ENCODE results near the gene IFNA13.

Gene IFNA13

GRCh38 chr9:21367957-21368356, at the start of gene IFNA13:
TSS of gene IFNA13 (minus strand) at chr9:21368057. CDS start at chr9:21368010, 47 bp downstream.
- TF ChIP-seq GATA3 (IDR thresholded peaks at IDR 0.05; ENCODE audit: low read depth, low read length) (no peak), GATA2 (IDR thresholded peaks at IDR 0.05; ENCODE audit: low read depth, low read length) (no peak)

GRCh38 chr9:21415493-21416267, 47.8 kb upstream of the IFNA13 start:
- TF ChIP-seq GATA3 (IDR thresholded peaks at IDR 0.05; ENCODE audit: low read depth, low read length) (no peak), GATA2 (IDR thresholded peaks at IDR 0.05; ENCODE audit: low read depth, low read length) (no peak)

- no peak for TF ChIP-seq GATA3 (IDR thresholded peaks at IDR 0.05; ENCODE audit: low read depth, low read length)
- TF ChIP-seq GATA2 (IDR thresholded peaks at IDR 0.05; ENCODE audit: low read depth, low read length), result no peak
Measured at GRCh38 chr9:21414220-21414940, 46.5 kb upstream of the IFNA13 start.

- TF ChIP-seq GATA2 (IDR thresholded peaks at IDR 0.05; ENCODE audit: low read depth, low read length) (no peak), GATA3 (IDR thresholded peaks at IDR 0.05; ENCODE audit: low read depth, low read length) (no peak)
Measured at GRCh38 chr9:21413624-21414023, 45.8 kb upstream of the IFNA13 start.

GRCh38 chr9:21413151-21413550, 45.3 kb upstream of the IFNA13 start:
- TF ChIP-seq GATA2 (IDR thresholded peaks at IDR 0.05; ENCODE audit: low read depth, low read length) (no peak), GATA3 (IDR thresholded peaks at IDR 0.05; ENCODE audit: low read depth, low read length) (no peak)

GRCh38 chr9:21412107-21412506, 44.2 kb upstream of the IFNA13 start:
- TF ChIP-seq GATA2 (IDR thresholded peaks at IDR 0.05; ENCODE audit: low read depth, low read length) (no peak), GATA3 (IDR thresholded peaks at IDR 0.05; ENCODE audit: low read depth, low read length) (no peak)

- TF ChIP-seq GATA3 (IDR thresholded peaks at IDR 0.05; ENCODE audit: low read depth, low read length) (no peak), GATA2 (IDR thresholded peaks at IDR 0.05; ENCODE audit: low read depth, low read length) (no peak)
Measured at GRCh38 chr9:21408817-21409216, 41.0 kb upstream of the IFNA13 start, which contains the start of gene IFNA8. TSS of gene IFNA8 (plus strand) at chr9:21409117. CDS start at chr9:21409177, 60 bp downstream.

- no peak for TF ChIP-seq GATA3 (IDR thresholded peaks at IDR 0.05; ENCODE audit: low read depth, low read length)
- TF ChIP-seq GATA2 (IDR thresholded peaks at IDR 0.05; ENCODE audit: low read depth, low read length), result no peak
Measured at GRCh38 chr9:21404146-21404545, 36.3 kb upstream of the IFNA13 start.

- no peak for TF ChIP-seq GATA3 (IDR thresholded peaks at IDR 0.05; ENCODE audit: low read depth, low read length)
- TF ChIP-seq GATA2 (IDR thresholded peaks at IDR 0.05; ENCODE audit: low read depth, low read length), result no peak
Measured at GRCh38 chr9:21402386-21403251, 34.8 kb upstream of the IFNA13 start.

GRCh38 chr9:21399956-21400355, 32.1 kb upstream of the IFNA13 start:
- TF ChIP-seq GATA2 (IDR thresholded peaks at IDR 0.05; ENCODE audit: low read depth, low read length) (no peak), GATA3 (IDR thresholded peaks at IDR 0.05; ENCODE audit: low read depth, low read length) (no peak)

GRCh38 chr9:21398955-21399489, 31.2 kb upstream of the IFNA13 start:
- TF ChIP-seq GATA2 (IDR thresholded peaks at IDR 0.05; ENCODE audit: low read depth, low read length) (no peak), GATA3 (IDR thresholded peaks at IDR 0.05; ENCODE audit: low read depth, low read length) (no peak)

- no peak for TF ChIP-seq GATA3 (IDR thresholded peaks at IDR 0.05; ENCODE audit: low read depth, low read length)
- no peak for TF ChIP-seq GATA2 (IDR thresholded peaks at IDR 0.05; ENCODE audit: low read depth, low read length)
Measured at GRCh38 chr9:21395778-21396717, 28.2 kb upstream of the IFNA13 start.

- TF ChIP-seq GATA3 (IDR thresholded peaks at IDR 0.05; ENCODE audit: low read depth, low read length) (no peak), GATA2 (IDR thresholded peaks at IDR 0.05; ENCODE audit: low read depth, low read length) (no peak)
Measured at GRCh38 chr9:21392270-21392669, 24.4 kb upstream of the IFNA13 start.
